ENCODE results near the gene FCAR.
"Not testable (repeated sequence)": the region's sequence is repeated elsewhere in the genome, so short reads cannot be mapped to it uniquely, and the experiment has no call there.

Gene FCAR

GRCh38 chr19:54873990-54874389 lies at the start of gene FCAR:
Gene FCAR, plus strand, starts transcription at chr19:54874235. Its CDS starts 55 bp downstream, at chr19:54874290.
- DNase-seq, result no peak

- DNase-seq, result not testable (repeated sequence)
These were observed 49.6 kb upstream of the FCAR start for GRCh38 chr19:54824416-54824815.

- DNase-seq, result not testable (repeated sequence)
These were observed 48.7 kb upstream of the FCAR start for GRCh38 chr19:54825326-54825725.

- not testable (repeated sequence) for DNase-seq
These were observed 46.0 kb upstream of the FCAR start for GRCh38 chr19:54828064-54828463.

- not testable (repeated sequence) for DNase-seq
These were observed 41.5 kb upstream of the FCAR start, which contains the start of gene KIR2DS4 for GRCh38 chr19:54832496-54832895. Gene KIR2DS4, plus strand, starts transcription at chr19:54832676.

GRCh38 chr19:54835126-54835525 lies 38.9 kb upstream of the FCAR start:
- not testable (repeated sequence) for DNase-seq

- not testable (repeated sequence) for DNase-seq
These were observed 36.5 kb upstream of the FCAR start for GRCh38 chr19:54837522-54837921.

GRCh38 chr19:54843171-54843570 lies 30.9 kb upstream of the FCAR start:
- DNase-seq, result not testable (repeated sequence)

- DNase-seq, result not testable (repeated sequence)
These were observed 23.9 kb upstream of the FCAR start, which contains the start of gene KIR3DL2 for GRCh38 chr19:54850061-54850640. Gene KIR3DL2, plus strand, starts transcription at chr19:54850443. Its CDS starts 33 bp downstream, at chr19:54850476.

GRCh38 chr19:54850930-54851329 lies 23.1 kb upstream of the FCAR start:
- DNase-seq, result no peak

- DNase-seq, result no peak
These were observed 22.7 kb upstream of the FCAR start for GRCh38 chr19:54851353-54851752.

- DNase-seq, result not testable (repeated sequence)
These were observed 18.8 kb upstream of the FCAR start for GRCh38 chr19:54855241-54855640.

GRCh38 chr19:54858476-54858875 lies 15.6 kb upstream of the FCAR start:
- DNase-seq, result not testable (repeated sequence)

GRCh38 chr19:54859421-54859820 lies 14.6 kb upstream of the FCAR start:
- DNase-seq, result not testable (repeated sequence)

- DNase-seq, result not testable (repeated sequence)
These were observed 10.6 kb upstream of the FCAR start for GRCh38 chr19:54863459-54863858.

GRCh38 chr19:54871696-54872095 lies 2.3 kb upstream of the FCAR start:
- no peak for DNase-seq

GRCh38 chr19:54875506-54875905 lies 1.5 kb downstream of the FCAR start:
- no peak for DNase-seq

GRCh38 chr19:54877471-54877870 lies 3.4 kb downstream of the FCAR start:
- no peak for DNase-seq

GRCh38 chr19:54881884-54882283 lies 7.8 kb downstream of the FCAR start:
- no peak for DNase-seq

GRCh38 chr19:54882758-54883157 lies 8.7 kb downstream of the FCAR start:
- no peak for DNase-seq

- DNase-seq, result no peak
These were observed 9.2 kb downstream of the FCAR start for GRCh38 chr19:54883228-54883627.

GRCh38 chr19:54888239-54888638 lies 14.2 kb downstream of the FCAR start:
- no peak for DNase-seq

GRCh38 chr19:54889566-54889965 lies 15.5 kb downstream of the FCAR start:
- DNase-seq, result no peak

- DNase-seq, result no peak
These were observed 19.4 kb downstream of the FCAR start for GRCh38 chr19:54893406-54893805.

GRCh38 chr19:54894106-54894505 lies 20.1 kb downstream of the FCAR start:
- not testable (repeated sequence) for DNase-seq

Data from NCI-H774 (cell line).